Measurements from ENCODE around the gene NME9. TPM values are rescaled to one million over a fixed set of nuclear protein-coding genes. Genes with fewer than 3 reads are reported as not detected.

The NME9 gene
- total RNA-seq, 2 donors from 2014 or later: 0.40 to 1.3 TPM

GRCh38 chr3:138338811-138339210 is 9.2 kb upstream of the NME9 start:
- Histone ChIP-seq H3K4me1 (ENCODE audit: control insufficient read depth, insufficient read depth, low read length) (peaks cover 9% of the 10 kb centered on the region), H3K9me3 (ENCODE audit: control insufficient read depth, low read length) (no peaks in the 10 kb centered on the region), H3K9ac (ENCODE audit: extremely low read depth, low read length, poor library complexity, severe bottlenecking) (no peak overlapping the region), H3K4me3 (ENCODE audit: low read length) (no peak overlapping the region), H3K27me3 (ENCODE audit: control insufficient read depth, insufficient read depth, low read length, poor library complexity, severe bottlenecking) (no peaks in the 10 kb centered on the region), H3K27ac (ENCODE audit: low read depth, low read length) (no peak overlapping the region), H3K36me3 (ENCODE audit: control insufficient read depth, insufficient read depth, low read length) (no peaks in the 10 kb centered on the region)
- Mint-ChIP-seq H3K4me3 (no peak overlapping the region), H3K4me1 (peaks cover 28% of the 10 kb centered on the region), H3K36me3 (ENCODE audit: low read depth) (no peaks in the 10 kb centered on the region), H3K9me3 (no peaks in the 10 kb centered on the region), H3K27me3 (ENCODE audit: insufficient read depth) (peaks cover 2% of the 10 kb centered on the region), H3K27ac (no peak overlapping the region)
- WGBS, 2 experiments (ENCODE audit: insufficient coverage in 1 of 2, insufficient read length in 1 of 2): 80 to 94% methylated on average over 2 to 5 of the region's 5 CpGs
- DNase-seq: no peak
- no peak for TF ChIP-seq CTCF (conservative IDR thresholded peaks at IDR 0.05)

- H3K9me3 ChIP-seq (ENCODE audit: control insufficient read depth, low read length): no peaks in the 10 kb centered on the region
- Mint-ChIP-seq H3K4me1 (peaks cover 28% of the 10 kb centered on the region), H3K4me3 (no peak overlapping the region), H3K27me3 (ENCODE audit: insufficient read depth) (peaks cover 2% of the 10 kb centered on the region), H3K36me3 (ENCODE audit: low read depth) (no peaks in the 10 kb centered on the region), H3K9me3 (no peaks in the 10 kb centered on the region), H3K27ac (no peak overlapping the region)
- no peak for DNase-seq
- H3K9ac ChIP-seq (ENCODE audit: extremely low read depth, low read length, poor library complexity, severe bottlenecking): no peak overlapping the region
- 90 to 97% methylated on average over 5 of the region's 5 CpGs for WGBS, 2 experiments (ENCODE audit: insufficient coverage in 1 of 2, insufficient read length in 1 of 2)
- no peak for TF ChIP-seq CTCF (conservative IDR thresholded peaks at IDR 0.05)
- no peaks in the 10 kb centered on the region for H3K27me3 ChIP-seq (ENCODE audit: control insufficient read depth, insufficient read depth, low read length, poor library complexity, severe bottlenecking)
- no peak overlapping the region for H3K27ac ChIP-seq (ENCODE audit: low read depth, low read length)
- H3K36me3 ChIP-seq (ENCODE audit: control insufficient read depth, insufficient read depth, low read length): no peaks in the 10 kb centered on the region
- no peak overlapping the region for H3K4me3 ChIP-seq (ENCODE audit: low read length)
- peaks cover 9% of the 10 kb centered on the region for H3K4me1 ChIP-seq (ENCODE audit: control insufficient read depth, insufficient read depth, low read length)
Measured at GRCh38 chr3:138338244-138338643, 8.6 kb upstream of the NME9 start.

GRCh38 chr3:138336454-138336999 is 6.9 kb upstream of the NME9 start:
- no peak overlapping the region for H3K27ac Mint-ChIP-seq

More at GRCh38 chr3:138336454-138336999, 6.9 kb upstream of the NME9 start:
- Histone ChIP-seq H3K27me3 (ENCODE audit: control insufficient read depth, insufficient read depth, low read length, poor library complexity, severe bottlenecking) (no peaks in the 10 kb centered on the region), H3K4me1 (ENCODE audit: control insufficient read depth, insufficient read depth, low read length) (peaks cover 9% of the 10 kb centered on the region), H3K4me3 (ENCODE audit: low read length) (no peak overlapping the region), H3K9me3 (ENCODE audit: control insufficient read depth, low read length) (no peaks in the 10 kb centered on the region), H3K9ac (ENCODE audit: extremely low read depth, low read length, poor library complexity, severe bottlenecking) (no peak overlapping the region), H3K27ac (ENCODE audit: low read depth, low read length) (no peak overlapping the region), H3K36me3 (ENCODE audit: control insufficient read depth, insufficient read depth, low read length) (no peaks in the 10 kb centered on the region)
- no peak overlapping the region for H3K4me3 Mint-ChIP-seq
- 84 to 85% methylated on average over 3 to 4 of the region's 4 CpGs for whole genome bisulfite sequencing, 2 experiments (ENCODE audit: insufficient coverage in 1 of 2, insufficient read length in 1 of 2)
- H3K36me3 Mint-ChIP-seq (ENCODE audit: low read depth): no peaks in the 10 kb centered on the region
- no peaks in the 10 kb centered on the region for H3K9me3 Mint-ChIP-seq
- peaks cover 28% of the 10 kb centered on the region for H3K4me1 Mint-ChIP-seq
- peak; percentile 49 for DNase-seq
- no peaks in the 10 kb centered on the region for H3K27me3 Mint-ChIP-seq (ENCODE audit: insufficient read depth)
- TF ChIP-seq CTCF (conservative IDR thresholded peaks at IDR 0.05): no peak

All from endodermal cell (in vitro differentiated cells).